Spleen (tissue), 11 donors: ENCODE results near the gene GRIK4. TPM values are rescaled to one million over a fixed set of nuclear protein-coding genes. Genes with fewer than 3 reads are reported as not detected.
"Not testable (repeated sequence)": the region's sequence is repeated elsewhere in the genome, so short reads cannot be mapped to it uniquely, and the experiment has no call there.

Source experiments
- DNase-seq: peaks from one replicate; pipeline ENCODE4 v3.0.0-alpha.2; 2020
- H3K27ac ChIP-seq, 8 donors: fragments of 200-600 bp; sonication (generic) in 7 of 8; 1 replicate in 4 of 8; 2 replicates in 4 of 8; pipeline versions ENCODE4 v1.5.0 to v1.8.0; 2016 to 2021; ENCODE audit warnings: inconsistent platforms in 4 of 8, mild to moderate bottlenecking in 4 of 8, moderate library complexity in 1 of 8
- H3K27me3 ChIP-seq, 7 donors: fragments of 200-600 bp; sonication (generic) in 6 of 7; replicated peaks in 1 of 7; 1 replicate in 4 of 7; 2 replicates in 3 of 7; pipeline versions ENCODE4 v1.5.0 to v1.8.0; 2016 to 2021; ENCODE audit warnings: inconsistent platforms in 3 of 7, mild to moderate bottlenecking in 1 of 7
- H3K36me3 ChIP-seq, 6 donors: fragments of 200-600 bp; sonication (generic) in 5 of 6; 1 replicate in 4 of 6; 2 replicates in 2 of 6; pipeline versions ENCODE4 v1.5.0 to v1.8.0; 2016 to 2021; ENCODE audit warnings: inconsistent platforms in 2 of 6
- H3K4me1 ChIP-seq, 6 donors: fragments of 200-600 bp; sonication (generic) in 5 of 6; 1 replicate in 3 of 6; 2 replicates in 3 of 6; pipeline versions ENCODE4 v1.5.0 to v1.8.0; 2016 to 2021; ENCODE audit warnings: inconsistent platforms in 3 of 6
- H3K4me3 ChIP-seq, 8 donors: fragments of 200-600 bp; sonication (generic) in 7 of 8; 1 replicate in 4 of 8; 2 replicates in 4 of 8; pipeline versions ENCODE4 v1.5.0 to v1.8.0; 2016 to 2021; ENCODE audit warnings: inconsistent platforms in 4 of 8, mild to moderate bottlenecking in 4 of 8, moderate library complexity in 2 of 8
- H3K9me3 ChIP-seq, 8 donors: fragments of 200-600 bp; sonication (generic) in 7 of 8; 1 replicate in 4 of 8; 2 replicates in 4 of 8; pipeline versions ENCODE4 v1.5.0 to v1.8.0; 2016 to 2021; ENCODE audit warnings: inconsistent platforms in 4 of 8
- CTCF ChIP-seq, 11 experiments: fragments of 200-600 bp in 7 of 11; fragments of 450-650 bp in 4 of 11; sonication (generic) in 4 of 11; IDR thresholded peaks in 8 of 11; conservative IDR thresholded peaks in 3 of 11; 1 replicate in 7 of 11; 2 replicates in 4 of 11; pipeline versions ENCODE4 v1.4.0 to v1.8.0; 2016 to 2021; ENCODE audit warnings: antibody characterized with exemption in 11 of 11, inconsistent platforms in 4 of 11, mild to moderate bottlenecking in 1 of 11
- POLR2A ChIP-seq, 3 donors: fragments of 450-650 bp; IDR thresholded peaks; one replicate each; pipeline ENCODE4 v1.5.1; 2017; ENCODE audit warnings: antibody characterized with exemption in 3 of 3, mild to moderate bottlenecking in 1 of 3
- POLR2AphosphoS5 ChIP-seq, 3 donors: sonication (generic); formaldehyde crosslinking; IDR thresholded peaks; one replicate each; pipeline ENCODE4 v1.5.1; 2017; ENCODE audit warnings: antibody characterized with exemption in 3 of 3
- WGBS, 5 donors: extraction: QIAGEN DNeasy Blood & Tissue Kit in 3 of 5; methylation state at CpG; one replicate each; pipeline versions ENCODE4 v1.1.5 to v1.1.7; 2013 to 2018; 5-methylcytosine and 5-hydroxymethylcytosine counted together
- intact Hi-C: fragments of 100-400 bp; cut with DNase I; formaldehyde crosslinking; loops from one replicate; pipeline ENCODE4 v1.15.0; 2023; ENCODE audit warnings: low total_unique reads
- polyA plus RNA-seq, 3 donors: library from polyadenylated mRNA; stranded (reverse); fragments of 200-250 nt; gene quantifications; one replicate each; pipeline ENCODE4 v1.2.1, GENCODE V29; 2013
- total RNA-seq, 7 donors: library from RNA; depleted of rRNA in 3 of 7; stranded (reverse); fragments of >200 nt in 3 of 7; fragmentation: NEBNext Ultra II Directional in 4 of 7; extraction: Animal tissue kit (Norgen Biotek cat#: 25700) in 4 of 7; gene quantifications; one replicate each; pipeline versions ENCODE4 v1.1.0 to v1.2.1, GENCODE V29; 2016 to 2021
- donor health status: healthy with polysubstance abuse.
- donor health status: DM: no; HTN: no; CAD: no; lungs with moderate emphysema.
- donor health status: DM: no; HTN: no; CAD: no.
- donor health status: Bipolar disorder and iron deficiency.
- donor health status: healthy.
- donor health status: DM: no; HTN: no; CAD: no.
- donor health status: DM: yes; HTN: yes; CAD: no.

Gene GRIK4
- total and polyA plus RNA-seq, 10 donors = 0.04 to 2.4 (median 0.59) TPM

DNA sequence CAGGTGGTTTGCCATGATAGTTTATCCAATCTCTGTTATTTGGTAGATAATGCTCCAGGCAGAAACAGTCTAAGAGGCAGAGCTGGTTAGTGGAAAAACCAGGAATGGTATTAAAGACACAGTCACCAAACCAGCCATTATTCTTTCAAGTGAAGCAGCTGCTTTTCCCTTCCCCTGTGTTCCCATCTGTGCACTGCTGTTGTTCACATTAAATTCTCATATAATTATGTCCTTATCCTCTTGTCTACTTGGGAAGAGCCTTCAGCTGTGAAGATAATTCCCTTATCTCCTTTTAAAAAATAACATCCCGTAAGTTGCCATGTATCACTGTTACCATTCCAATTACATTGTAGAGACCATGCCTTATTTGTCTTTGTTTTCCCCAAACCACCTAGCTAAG is 507.2 kb downstream of the GRIK4 start:
- Histone ChIP-seq H3K4me1 (peaks cover 0 to 6% (median 5%) of the 10 kb centered on the region in 6 donors), H3K9me3 (no peaks in the 10 kb centered on the region), H3K36me3 (no peaks in the 10 kb centered on the region), H3K4me3 (no peak overlapping the region), H3K27me3 (peaks cover 0 to 6% (median 0%) of the 10 kb centered on the region in 7 donors), H3K27ac (no peak overlapping the region)
- 80 to 95% (median 88%) methylated on average over 1 of the region's 1 CpG for WGBS, 5 donors
- intact Hi-C loops = no loop called here
- DNase-seq = no peak
- TF ChIP-seq POLR2A (IDR thresholded peaks at IDR 0.05) = no peak
- TF ChIP-seq POLR2AphosphoS5 (IDR thresholded peaks at IDR 0.05) = no peak
- no peak for TF ChIP-seq CTCF (IDR thresholded peaks at IDR 0.05 in 8 of 11, conservative IDR thresholded peaks at IDR 0.05 in 3 of 11)

GRCh38 chr11:121021718-121022117 is 510.2 kb downstream of the GRIK4 start:
- DNase-seq = peak; percentile 76
- H3K4me3 ChIP-seq, H3K27me3 ChIP-seq, intact Hi-C loops, H3K27ac ChIP-seq, H3K36me3 ChIP-seq, H3K9me3 ChIP-seq: not testable (repeated sequence)
- peaks cover 11 to 34% (median 19%) of the 10 kb centered on the region in 6 donors for H3K4me1 ChIP-seq
- 68 to 97% (median 94%) methylated on average over 17 to 36 of the region's 36 CpGs for WGBS, 5 donors

DNA sequence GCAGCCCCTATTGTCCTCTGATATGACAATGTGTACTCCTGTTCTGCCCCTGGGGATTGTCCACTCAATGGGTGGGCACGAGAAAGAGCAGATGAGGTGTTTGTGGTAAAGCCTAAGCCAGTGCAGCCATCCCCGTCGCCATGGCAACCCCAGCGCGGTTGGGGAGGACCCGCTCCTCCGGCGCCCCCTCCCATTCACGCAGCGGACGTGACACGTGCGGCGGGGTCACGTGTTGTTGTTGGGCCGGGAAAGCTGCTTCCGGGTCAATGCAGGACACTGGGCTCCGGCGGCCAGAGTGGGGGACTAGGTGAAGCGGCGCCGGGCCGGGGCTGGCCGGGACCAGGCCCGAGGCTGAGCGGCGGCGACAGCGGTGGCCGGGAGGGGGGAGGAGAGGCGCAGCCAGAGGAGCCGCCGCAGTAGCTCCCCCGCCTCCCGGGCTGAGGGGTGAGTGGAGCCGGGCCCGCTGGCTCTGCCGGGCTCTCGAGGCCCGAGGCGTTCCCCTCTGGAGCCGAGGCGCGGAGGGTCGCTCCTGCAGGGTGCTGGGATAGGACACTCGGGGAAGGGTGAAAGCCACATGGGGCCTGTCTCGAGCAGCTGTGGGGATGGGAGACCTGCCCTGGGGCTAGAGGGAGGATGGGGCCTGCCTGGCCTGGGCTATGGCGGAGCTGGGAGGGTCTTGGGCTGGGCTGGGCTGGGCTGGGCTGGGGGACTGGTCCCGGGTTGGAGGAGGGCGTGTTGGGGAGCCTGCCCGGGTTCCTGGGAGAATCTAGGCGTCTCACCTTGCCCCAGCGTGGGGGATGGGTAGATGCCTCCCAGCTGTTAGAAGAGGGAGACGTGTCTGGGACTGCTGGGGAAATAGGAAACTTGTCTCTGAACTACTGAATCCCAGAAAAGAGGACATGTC is 512.6 kb downstream of the GRIK4 start, which contains the start of gene TBCEL:
TSS of gene TBCEL (plus strand) at position 255 of the 904 bp plus-strand sequence. CDS start 21,589 bp downstream, outside the sequence.
- TF ChIP-seq POLR2AphosphoS5 (IDR thresholded peaks at IDR 0.05) (peak; percentile 79 to 87 (median 85)), POLR2A (IDR thresholded peaks at IDR 0.05) (no peak)
- Histone ChIP-seq H3K27ac (peak within 1 kb of the TSS in 6 of 8 donors; percentile 55 to 81 (median 66)), H3K4me1 (peaks cover 11 to 42% (median 19%) of the 10 kb centered on the region in 6 donors)

GRCh38 chr11:121024989-121025388 is 513.4 kb downstream of the GRIK4 start:
- Histone ChIP-seq H3K4me3 (peak overlapping the region in 6 of 8 donors; percentile 73 to 97 (median 75)), H3K27me3 (peaks cover 0 to 5% (median 0%) of the 10 kb centered on the region in 7 donors), H3K9me3 (no peaks in the 10 kb centered on the region), H3K27ac (peak overlapping the region in 1 of 8 donors; percentile 59), H3K36me3 (no peaks in the 10 kb centered on the region), H3K4me1 (peaks cover 11 to 45% (median 19%) of the 10 kb centered on the region in 6 donors)
- 69 to 83% (median 79%) methylated on average over 3 of the region's 3 CpGs for WGBS, 5 donors
- no peak for DNase-seq
- intact Hi-C loops = no loop called here
- no peak for TF ChIP-seq POLR2AphosphoS5 (IDR thresholded peaks at IDR 0.05)
- TF ChIP-seq CTCF (IDR thresholded peaks at IDR 0.05 in 8 of 11, conservative IDR thresholded peaks at IDR 0.05 in 3 of 11) = no peak
- TF ChIP-seq POLR2A (IDR thresholded peaks at IDR 0.05) = no peak

More for the DNA sequence above, 512.6 kb downstream of the GRIK4 start, which contains the start of gene TBCEL:
- H3K4me3 ChIP-seq = peak within 1 kb of the TSS; percentile 65 to 97 (median 75)
- H3K36me3 ChIP-seq = no peaks in the 10 kb centered on the region
- peaks cover 0 to 6% (median 0%) of the 10 kb centered on the region in 7 donors for H3K27me3 ChIP-seq
- intact Hi-C loops = no loop called here
- DNase-seq = peak; percentile 96
- H3K9me3 ChIP-seq = no peaks in the 10 kb centered on the region
- WGBS, 5 donors = 1 to 2% (median 1%) methylated on average over 47 to 54 of the region's 54 CpGs

DNA sequence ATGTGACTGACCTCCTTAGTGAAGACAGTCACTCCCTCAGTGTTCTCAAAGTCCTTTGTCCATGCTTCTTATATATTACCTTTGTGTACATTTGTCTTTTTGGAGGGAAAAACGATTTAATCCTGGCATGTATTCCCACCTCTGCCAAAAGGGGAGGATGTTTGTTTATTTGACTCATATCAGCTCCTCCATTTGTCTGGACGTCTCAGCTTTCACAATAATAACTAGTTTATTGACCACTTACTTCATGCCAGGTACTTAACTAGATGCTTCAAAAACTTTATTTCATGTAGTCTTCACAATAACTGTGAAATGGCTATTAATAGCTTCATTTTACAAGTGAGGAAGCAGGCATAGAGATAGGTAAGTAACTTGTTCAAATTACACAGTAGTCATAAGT is 517.6 kb downstream of the GRIK4 start:
- H3K36me3 ChIP-seq = no peaks in the 10 kb centered on the region
- no peak overlapping the region for H3K4me3 ChIP-seq
- intact Hi-C loops = no loop called here
- DNase-seq = no peak
- H3K9me3 ChIP-seq = no peaks in the 10 kb centered on the region
- 57 to 73% (median 67%) methylated on average over 2 of the region's 2 CpGs for WGBS, 5 donors
- no peaks in the 10 kb centered on the region for H3K27me3 ChIP-seq
- no peak overlapping the region for H3K27ac ChIP-seq
- peaks cover 11 to 38% (median 15%) of the 10 kb centered on the region in 6 donors for H3K4me1 ChIP-seq
- TF ChIP-seq POLR2AphosphoS5 (IDR thresholded peaks at IDR 0.05) (no peak), POLR2A (IDR thresholded peaks at IDR 0.05) (no peak), CTCF (IDR thresholded peaks at IDR 0.05 in 8 of 11, conservative IDR thresholded peaks at IDR 0.05 in 3 of 11) (no peak)
